GM12891 (cell line): ENCODE results near the gene PKP1.

Experiments used
- PAX5 ChIP-seq: IDR thresholded peaks from 2 replicates; pipeline ENCODE4 v1.6.1; 2011; ENCODE audit warnings: low read length, moderate library complexity, mild to moderate bottlenecking; ENCODE audit not compliant: insufficient read depth, severe bottlenecking
- POLR2A ChIP-seq: IDR thresholded peaks from 2 replicates; pipeline ENCODE4 v1.6.1; 2011; ENCODE audit warnings: low read depth, low read length, control low read depth
- POLR2AphosphoS5 ChIP-seq: IDR thresholded peaks from 2 replicates; pipeline ENCODE4 v1.6.1; 2011; ENCODE audit warnings: low read depth, low read length, control low read depth

- no peak for TF ChIP-seq POLR2A
- TF ChIP-seq PAX5 = no peak
- TF ChIP-seq POLR2AphosphoS5 = no peak
Measured at GRCh38 chr1:201354151-201354900, 71.0 kb downstream of the PKP1 start.
